ENCODE data around the gene ATP2C2.
A peak's percentile ranks its signal among the peaks of the same experiment; 100 is the strongest.

The ATP2C2 gene

DNA sequence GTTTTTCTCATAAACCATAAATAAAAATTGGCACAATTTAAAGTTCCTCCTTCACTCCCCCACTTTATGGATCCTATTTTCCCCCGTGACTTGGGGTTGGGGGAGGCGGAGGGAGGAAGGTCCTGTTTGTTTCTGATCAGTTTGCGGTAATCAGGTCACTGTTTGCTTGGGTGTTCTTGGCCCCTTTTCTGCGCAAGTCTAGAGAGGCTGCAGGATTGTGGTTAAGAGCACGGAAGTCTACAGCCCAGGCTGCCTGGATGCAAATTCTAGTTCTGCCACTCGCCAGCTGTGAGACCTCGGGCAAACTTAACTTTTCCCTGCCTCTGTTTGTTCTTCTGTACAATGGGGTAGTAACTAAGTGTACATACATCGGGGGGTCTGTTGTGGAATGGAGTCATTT lies 12.1 kb downstream of the ATP2C2 start:
- H3K27ac ChIP-seq (ENCODE audit: low read length), result no peak overlapping the region
- H3K4me1 ChIP-seq (ENCODE audit: insufficient read depth, low read length), result no peaks in the 10 kb centered on the region
- DNase-seq (peak; percentile 34), ATAC-seq (ENCODE audit: insufficient read depth, low read depth) (peak; percentile 75)
- H3K4me3 ChIP-seq (ENCODE audit: low read depth in 1 of 2, low read length in 2 of 2), result no peak overlapping the region
- H3K36me3 ChIP-seq (ENCODE audit: insufficient read depth, low read length), result no peaks in the 10 kb centered on the region
- no peaks in the 10 kb centered on the region for H4K20me1 ChIP-seq (ENCODE audit: insufficient read depth, low read length)
- peaks cover 3% of the 10 kb centered on the region for H3K9me3 ChIP-seq (ENCODE audit: insufficient read depth, low read length, severe bottlenecking)
- H3K27me3 ChIP-seq (ENCODE audit: insufficient read depth, low read length, poor library complexity), result peaks cover 5% of the 10 kb centered on the region
- no peaks in the 10 kb centered on the region for H3K79me2 ChIP-seq (ENCODE audit: insufficient read depth, low read length)
- no peak overlapping the region for H2AFZ ChIP-seq (ENCODE audit: low read depth, low read length)
- no peak overlapping the region for H3K4me2 ChIP-seq (ENCODE audit: insufficient read depth, low read length)
- TF ChIP-seq, protein P1, sequence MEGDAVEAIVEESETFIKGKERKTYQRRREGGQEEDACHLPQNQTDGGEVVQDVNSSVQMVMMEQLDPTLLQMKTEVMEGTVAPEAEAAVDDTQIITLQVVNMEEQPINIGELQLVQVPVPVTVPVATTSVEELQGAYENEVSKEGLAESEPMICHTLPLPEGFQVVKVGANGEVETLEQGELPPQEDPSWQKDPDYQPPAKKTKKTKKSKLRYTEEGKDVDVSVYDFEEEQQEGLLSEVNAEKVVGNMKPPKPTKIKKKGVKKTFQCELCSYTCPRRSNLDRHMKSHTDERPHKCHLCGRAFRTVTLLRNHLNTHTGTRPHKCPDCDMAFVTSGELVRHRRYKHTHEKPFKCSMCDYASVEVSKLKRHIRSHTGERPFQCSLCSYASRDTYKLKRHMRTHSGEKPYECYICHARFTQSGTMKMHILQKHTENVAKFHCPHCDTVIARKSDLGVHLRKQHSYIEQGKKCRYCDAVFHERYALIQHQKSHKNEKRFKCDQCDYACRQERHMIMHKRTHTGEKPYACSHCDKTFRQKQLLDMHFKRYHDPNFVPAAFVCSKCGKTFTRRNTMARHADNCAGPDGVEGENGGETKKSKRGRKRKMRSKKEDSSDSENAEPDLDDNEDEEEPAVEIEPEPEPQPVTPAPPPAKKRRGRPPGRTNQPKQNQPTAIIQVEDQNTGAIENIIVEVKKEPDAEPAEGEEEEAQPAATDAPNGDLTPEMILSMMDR (IDR thresholded peaks at IDR 0.05; ENCODE audit: borderline replicate concordance, extremely low read depth, low read length, poor library complexity, severe bottlenecking), result no peak
- no peak for TF ChIP-seq EZH2 (IDR thresholded peaks at IDR 0.05; ENCODE audit: borderline replicate concordance, low read depth, low read length, severe bottlenecking)
- H3K9ac ChIP-seq (ENCODE audit: low read depth, low read length), result no peak overlapping the region

DNA sequence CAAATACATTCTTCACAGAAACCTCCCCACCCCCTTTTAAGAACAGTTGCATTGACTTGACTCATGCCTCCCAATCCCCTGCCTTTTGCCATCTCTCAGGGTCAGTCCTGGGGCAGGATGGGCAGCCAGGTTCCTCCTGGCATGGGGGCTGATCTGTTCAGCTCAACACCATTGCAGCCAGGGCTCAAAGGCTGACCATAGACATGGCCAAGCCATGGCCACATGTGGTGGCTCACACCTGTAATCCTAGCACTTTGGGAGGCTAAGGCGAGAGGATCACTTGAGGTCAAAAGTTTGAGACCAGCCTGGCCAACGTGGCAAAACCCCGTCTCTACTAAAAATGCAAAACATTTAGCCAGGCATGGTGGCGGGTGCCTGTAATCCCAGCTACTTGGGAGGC lies 14.1 kb downstream of the ATP2C2 start:
- H3K4me3 ChIP-seq (ENCODE audit: low read depth in 1 of 2, low read length in 2 of 2), result no peak overlapping the region
- H3K27me3 ChIP-seq (ENCODE audit: insufficient read depth, low read length, poor library complexity), result peaks cover 5% of the 10 kb centered on the region
- H2AFZ ChIP-seq (ENCODE audit: low read depth, low read length), result no peak overlapping the region
- TF ChIP-seq EZH2 (IDR thresholded peaks at IDR 0.05; ENCODE audit: borderline replicate concordance, low read depth, low read length, severe bottlenecking), result no peak
- TF ChIP-seq, protein P1 (IDR thresholded peaks at IDR 0.05; ENCODE audit: borderline replicate concordance, extremely low read depth, low read length, poor library complexity, severe bottlenecking), result no peak
- peaks cover 3% of the 10 kb centered on the region for H3K9me3 ChIP-seq (ENCODE audit: insufficient read depth, low read length, severe bottlenecking)
- no peaks in the 10 kb centered on the region for H3K79me2 ChIP-seq (ENCODE audit: insufficient read depth, low read length)
- H4K20me1 ChIP-seq (ENCODE audit: insufficient read depth, low read length), result no peaks in the 10 kb centered on the region
- no peak overlapping the region for H3K27ac ChIP-seq (ENCODE audit: low read length)
- H3K36me3 ChIP-seq (ENCODE audit: insufficient read depth, low read length), result no peaks in the 10 kb centered on the region
- no peak overlapping the region for H3K9ac ChIP-seq (ENCODE audit: low read depth, low read length)
- no peak for DNase-seq
- H3K4me1 ChIP-seq (ENCODE audit: insufficient read depth, low read length), result no peaks in the 10 kb centered on the region
- no peak for ATAC-seq (ENCODE audit: insufficient read depth, low read depth)
- no peak overlapping the region for H3K4me2 ChIP-seq (ENCODE audit: insufficient read depth, low read length)

DNA sequence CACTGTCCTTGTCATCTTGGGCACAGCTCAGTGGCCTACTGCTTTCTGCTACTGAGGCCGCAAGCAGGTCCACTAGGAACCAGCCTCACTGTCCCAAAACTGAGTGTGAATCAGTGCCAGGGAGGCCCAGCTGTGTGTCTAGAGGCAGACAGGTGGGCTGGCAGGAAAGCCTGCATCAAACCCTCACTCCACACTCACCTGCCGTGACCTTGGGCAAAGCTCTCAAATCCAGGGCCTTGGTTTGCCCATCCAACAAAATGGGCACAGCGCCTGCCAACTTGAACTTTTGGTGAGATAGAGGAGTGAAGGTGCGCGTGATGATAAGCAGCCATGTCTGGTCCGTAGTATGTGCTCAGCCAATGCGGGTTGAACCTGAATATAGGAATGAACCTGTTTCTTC lies 14.8 kb downstream of the ATP2C2 start:
- Histone ChIP-seq H3K27ac (ENCODE audit: low read length) (no peak overlapping the region), H4K20me1 (ENCODE audit: insufficient read depth, low read length) (no peaks in the 10 kb centered on the region), H3K9ac (ENCODE audit: low read depth, low read length) (no peak overlapping the region), H3K9me3 (ENCODE audit: insufficient read depth, low read length, severe bottlenecking) (peaks cover 3% of the 10 kb centered on the region), H3K4me2 (ENCODE audit: insufficient read depth, low read length) (no peak overlapping the region), H3K27me3 (ENCODE audit: insufficient read depth, low read length, poor library complexity) (peaks cover 4% of the 10 kb centered on the region), H3K36me3 (ENCODE audit: insufficient read depth, low read length) (no peaks in the 10 kb centered on the region), H2AFZ (ENCODE audit: low read depth, low read length) (no peak overlapping the region), H3K79me2 (ENCODE audit: insufficient read depth, low read length) (no peaks in the 10 kb centered on the region), H3K4me3 (ENCODE audit: low read depth in 1 of 2, low read length in 2 of 2) (no peak overlapping the region), H3K4me1 (ENCODE audit: insufficient read depth, low read length) (no peaks in the 10 kb centered on the region)
- ATAC-seq (ENCODE audit: insufficient read depth, low read depth), result no peak
- DNase-seq, result no peak
- no peak for TF ChIP-seq EZH2 (IDR thresholded peaks at IDR 0.05; ENCODE audit: borderline replicate concordance, low read depth, low read length, severe bottlenecking)
- TF ChIP-seq, protein P1 (IDR thresholded peaks at IDR 0.05; ENCODE audit: borderline replicate concordance, extremely low read depth, low read length, poor library complexity, severe bottlenecking), result no peak

DNA sequence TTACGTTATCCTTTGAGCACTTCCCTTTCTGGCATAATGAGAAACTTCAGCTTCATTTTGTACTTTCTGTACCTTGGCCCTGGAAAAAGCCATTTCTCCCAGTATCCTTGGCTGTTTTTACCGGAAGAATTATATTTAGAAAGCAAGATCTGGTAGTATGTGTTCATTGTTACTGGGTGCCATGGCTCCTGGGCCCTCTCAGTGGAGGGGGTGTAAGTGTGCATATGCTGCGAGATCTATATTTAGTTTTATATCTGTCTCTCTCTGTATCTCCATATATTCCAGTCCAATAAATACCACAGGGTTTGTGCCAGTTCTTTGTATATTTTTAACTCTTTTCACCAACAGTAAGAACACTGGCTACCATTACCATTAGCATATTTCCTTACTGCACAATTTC lies 17.7 kb downstream of the ATP2C2 start:
- H3K79me2 ChIP-seq (ENCODE audit: insufficient read depth, low read length), result no peaks in the 10 kb centered on the region
- DNase-seq, result no peak
- no peak for TF ChIP-seq EZH2 (IDR thresholded peaks at IDR 0.05; ENCODE audit: borderline replicate concordance, low read depth, low read length, severe bottlenecking)
- TF ChIP-seq, protein P1 (IDR thresholded peaks at IDR 0.05; ENCODE audit: borderline replicate concordance, extremely low read depth, low read length, poor library complexity, severe bottlenecking), result no peak
- no peak overlapping the region for H3K4me2 ChIP-seq (ENCODE audit: insufficient read depth, low read length)
- no peaks in the 10 kb centered on the region for H3K4me1 ChIP-seq (ENCODE audit: insufficient read depth, low read length)
- H2AFZ ChIP-seq (ENCODE audit: low read depth, low read length), result no peak overlapping the region
- no peak for ATAC-seq (ENCODE audit: insufficient read depth, low read depth)
- H4K20me1 ChIP-seq (ENCODE audit: insufficient read depth, low read length), result no peaks in the 10 kb centered on the region
- H3K4me3 ChIP-seq (ENCODE audit: low read depth in 1 of 2, low read length in 2 of 2), result no peak overlapping the region
- no peak overlapping the region for H3K27ac ChIP-seq (ENCODE audit: low read length)
- peaks cover 3% of the 10 kb centered on the region for H3K9me3 ChIP-seq (ENCODE audit: insufficient read depth, low read length, severe bottlenecking)
- no peaks in the 10 kb centered on the region for H3K27me3 ChIP-seq (ENCODE audit: insufficient read depth, low read length, poor library complexity)
- no peak overlapping the region for H3K9ac ChIP-seq (ENCODE audit: low read depth, low read length)
- H3K36me3 ChIP-seq (ENCODE audit: insufficient read depth, low read length), result no peaks in the 10 kb centered on the region
